Esophagus squamous epithelium (tissue), 5 donors: ENCODE measurements around the gene SUV39H2. TPM values are rescaled to one million over a fixed set of nuclear protein-coding genes. Genes with fewer than 3 reads are reported as not detected.

Experiments used
- DNase-seq: peaks from one replicate; lab custom pipeline; 2025; lab: John Stamatoyannopoulos, UW
- H3K27ac ChIP-seq, 4 donors: fragments of 200-600 bp; sonication (generic); one replicate each; pipeline ENCODE4 v1.5.1; 2016 to 2019; ENCODE audit warnings: mild to moderate bottlenecking in 1 of 4
- H3K27me3 ChIP-seq, 4 donors: fragments of 200-600 bp; sonication (generic); 1 replicate in 3 of 4; 2 replicates in 1 of 4; pipeline versions ENCODE4 v1.5.1 to v1.6.0; 2017 to 2021; ENCODE audit warnings: antibody characterized with exemption in 1 of 4
- H3K36me3 ChIP-seq, 3 donors: fragments of 200-600 bp; sonication (generic); one replicate each; pipeline ENCODE4 v1.5.1; 2016 to 2019
- H3K4me1 ChIP-seq, 3 donors: fragments of 200-600 bp; sonication (generic); one replicate each; pipeline ENCODE4 v1.5.1; 2017 to 2019
- H3K4me3 ChIP-seq, 4 donors: fragments of 200-600 bp; sonication (generic); 1 replicate in 3 of 4; 2 replicates in 1 of 4; pipeline ENCODE4 v1.5.1; 2016 to 2019; ENCODE audit warnings: mild to moderate bottlenecking in 2 of 4, moderate library complexity in 1 of 4
- H3K9me3 ChIP-seq, 3 donors: fragments of 200-600 bp; sonication (generic); one replicate each; pipeline ENCODE4 v1.5.1; 2016 to 2019
- CTCF ChIP-seq, 6 experiments: fragments of 450-650 bp in 4 of 6; fragments of 200-600 bp in 2 of 6; sonication (generic) in 2 of 6; IDR thresholded peaks; one replicate each; pipeline ENCODE4 v1.5.1; 2016 to 2019; ENCODE audit warnings: antibody characterized with exemption in 6 of 6, mild to moderate bottlenecking in 4 of 6, moderate library complexity in 4 of 6
- POLR2A ChIP-seq, 4 donors: fragments of 450-650 bp; IDR thresholded peaks; one replicate each; pipeline ENCODE4 v1.6.1; 2017; ENCODE audit warnings: antibody characterized with exemption in 4 of 4, mild to moderate bottlenecking in 4 of 4, moderate library complexity in 3 of 4
- WGBS, 2 donors: methylation state at CpG; one replicate each; pipeline ENCODE4 v1.1.5; 2018; 5-methylcytosine and 5-hydroxymethylcytosine counted together
- intact Hi-C: fragments of 100-400 bp; cut with DNase I; formaldehyde crosslinking; loops from one replicate; pipeline ENCODE4 v1.15.0; 2022
- total RNA-seq, 4 donors: library from RNA; depleted of rRNA; stranded (reverse); fragments of >200 nt; gene quantifications; one replicate each; pipeline ENCODE4 v1.1.0, GENCODE V29; 2016
- donor health status: DM: yes; HTN: yes; CAD: no.

The SUV39H2 gene
- total RNA-seq, 4 donors from 2014 or later: 5.6 to 13.2 (median 8.9) TPM

- 22 to 28% methylated on average over 9 to 10 of the region's 10 CpGs for WGBS, 2 donors
- peaks cover 14 to 51% (median 23%) of the 10 kb centered on the region in 3 donors for H3K4me1 ChIP-seq
- DNase-seq: no peak
- TF ChIP-seq POLR2A (IDR thresholded peaks at IDR 0.05) (no peak), CTCF (IDR thresholded peaks at IDR 0.05) (peak in 1 of 6 experiments; percentile 9)
- H3K27ac ChIP-seq: peak overlapping the region; percentile 93 to 97 (median 96)
- peaks cover 0 to 16% (median under 1%) of the 10 kb centered on the region in 3 donors for H3K36me3 ChIP-seq
- intact Hi-C loops: loop anchor here (10.0 kb wide), 2 partner anchors 78 to 142 kb away; partner anchors contain the start of genes RPP38 and SUV39H2
- H3K4me3 ChIP-seq: peak overlapping the region; percentile 64 to 96 (median 87)
- H3K9me3 ChIP-seq: no peaks in the 10 kb centered on the region
- no peaks in the 10 kb centered on the region for H3K27me3 ChIP-seq
Observed at GRCh38 chr10:14952851-14953423, 74.3 kb downstream of the SUV39H2 start.

- Histone ChIP-seq H3K4me3 (peak overlapping the region; percentile 64 to 96 (median 87)), H3K4me1 (peaks cover 14 to 52% (median 23%) of the 10 kb centered on the region in 3 donors), H3K9me3 (no peaks in the 10 kb centered on the region), H3K36me3 (peaks cover 0 to 10% (median 0%) of the 10 kb centered on the region in 3 donors), H3K27me3 (no peaks in the 10 kb centered on the region), H3K27ac (peak overlapping the region; percentile 93 to 97 (median 96))
- intact Hi-C loops: loop anchor here (10.0 kb wide), 2 partner anchors 79 to 141 kb away; partner anchors contain the start of genes RPP38 and SUV39H2
- WGBS, 2 donors: 0 to 2% methylated on average over 3 to 16 of the region's 32 CpGs
- peak; percentile 60 for DNase-seq
- peak in 1 of 6 experiments; percentile 5 for TF ChIP-seq CTCF (IDR thresholded peaks at IDR 0.05)
- TF ChIP-seq POLR2A (IDR thresholded peaks at IDR 0.05): peak in 1 of 4 donors; percentile 6
Observed at GRCh38 chr10:14953424-14954000, 74.8 kb downstream of the SUV39H2 start.

Other genes starting within 250 kb of the SUV39H2 start
- gene FAM107B, start 104.0 kb upstream of the SUV39H2 start, total RNA-seq: 10 to 100 TPM in 3 of 4 donors, 1 to 10 TPM in 1; 6.7 to 17.0 (median 12.9) TPM
- gene CDNF, start 40.8 kb upstream of the SUV39H2 start, total RNA-seq: 1 to 10 TPM in 2 of 4 donors, not detected in 2; 1.1 to 1.3 TPM
- gene HSPA14, start 40.6 kb upstream of the SUV39H2 start, total RNA-seq: 10 to 100 TPM; 12.5 to 21.4 (median 13.1) TPM
- gene MSANTD7, start 40.6 kb upstream of the SUV39H2 start, total RNA-seq: 1 to 10 TPM; 7.3 to 9.2 (median 8.2) TPM
- gene DCLRE1C, start 75.2 kb downstream of the SUV39H2 start, total RNA-seq: 10 to 100 TPM in 3 of 4 donors, 1 to 10 TPM in 1; 8.2 to 15.6 (median 11.4) TPM
- gene MEIG1, start 80.5 kb downstream of the SUV39H2 start, total RNA-seq: under 1 TPM in 1 of 4 donors, not detected in 3; 0.79 TPM
- gene OLAH, start 165.1 kb downstream of the SUV39H2 start, total RNA-seq: 1 to 10 TPM in 3 of 4 donors, under 1 TPM in 1; 0.57 to 9.4 (median 5.1) TPM
- under 1 TPM in 3 of 4 donors, not detected in 1; 0.31 to 0.91 (median 0.76) TPM for gene ACBD7, start 209.9 kb downstream of the SUV39H2 start, total RNA-seq
- 10 to 100 TPM; 10.8 to 21.0 (median 14.8) TPM for gene RPP38, start 218.5 kb downstream of the SUV39H2 start, total RNA-seq